RWPE2 (cell line): ENCODE data around the gene COTL1.

ENCODE experiments used
- ATAC-seq: fragments of 200-7000 bp; cut with Tn5 transposase; 3 replicates; pipeline ENCODE4 v1.9.1; 2021; ENCODE audit warnings: low read depth
- DNase-seq: peaks from one replicate; pipeline ENCODE4 v3.0.0-alpha.2; 2020; ENCODE audit warnings: low spot score
- H3K27ac ChIP-seq: fragments of 450-650 bp; 2 replicates; pipeline ENCODE4 v1.5.1; 2017; ENCODE audit warnings: mild to moderate bottlenecking; ENCODE audit not compliant: poor library complexity, severe bottlenecking
- H3K27me3 ChIP-seq: fragments of 250-450 bp; sonication (Bioruptor Pico); 2 replicates; pipeline ENCODE4 v1.5.1; 2021; ENCODE audit warnings: mild to moderate bottlenecking, moderate library complexity; ENCODE audit not compliant: insufficient read depth, poor library complexity, severe bottlenecking
- H3K36me3 ChIP-seq: fragments of 250-450 bp; sonication (Bioruptor Pico); 2 replicates; pipeline ENCODE4 v1.5.1; 2020; ENCODE audit warnings: low read depth, mild to moderate bottlenecking, moderate library complexity
- H3K4me1 ChIP-seq: fragments of 250-450 bp; sonication (Bioruptor Pico); 2 replicates; pipeline ENCODE4 v1.5.1; 2021; ENCODE audit warnings: mild to moderate bottlenecking, moderate library complexity; ENCODE audit not compliant: insufficient read depth, poor library complexity, severe bottlenecking
- H3K4me3 ChIP-seq: fragments of 250-450 bp; sonication (Bioruptor Pico); 2 replicates; pipeline ENCODE4 v1.5.1; 2021; ENCODE audit warnings: mild to moderate bottlenecking, moderate library complexity; ENCODE audit not compliant: severe bottlenecking
- H3K9me3 ChIP-seq: fragments of 250-450 bp; sonication (Bioruptor Pico); 2 replicates; pipeline ENCODE4 v1.5.1; 2021; ENCODE audit warnings: mild to moderate bottlenecking, moderate library complexity; ENCODE audit not compliant: severe bottlenecking
- TF ChIP-seq, protein P1 (sequence below): fragments of 450-650 bp; IDR thresholded peaks from one replicate; pipeline ENCODE4 v1.5.1; 2017; ENCODE audit warnings: mild to moderate bottlenecking, moderate library complexity; ENCODE audit not compliant: poor library complexity, severe bottlenecking

The COTL1 gene

DNA sequence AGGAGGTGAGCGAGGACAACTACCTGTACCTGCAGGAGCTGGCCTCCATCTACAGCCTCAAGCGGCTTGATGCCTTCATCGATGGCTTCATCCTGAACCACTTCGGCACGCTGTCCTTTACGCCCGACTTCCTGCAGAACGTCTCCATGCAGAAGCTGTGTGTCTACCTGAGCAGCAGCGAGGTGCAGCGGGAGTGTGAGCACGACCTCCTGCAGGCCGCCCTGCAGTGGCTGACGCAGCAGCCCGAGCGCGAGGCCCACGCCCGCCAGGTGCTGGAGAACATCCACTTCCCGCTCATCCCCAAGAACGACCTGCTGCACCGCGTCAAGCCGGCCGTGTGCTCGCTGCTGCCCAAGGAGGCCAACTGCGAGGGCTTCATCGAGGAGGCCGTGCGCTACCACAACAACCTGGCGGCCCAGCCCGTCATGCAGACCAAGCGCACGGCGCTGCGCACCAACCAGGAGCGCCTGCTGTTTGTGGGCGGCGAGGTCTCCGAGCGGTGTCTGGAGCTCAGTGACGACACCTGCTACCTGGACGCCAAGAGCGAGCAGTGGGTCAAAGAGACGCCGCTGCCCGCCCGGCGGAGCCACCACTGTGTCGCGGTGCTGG lies 39.5 kb upstream of the COTL1 start:
- Histone ChIP-seq H3K4me1 (no peaks in the 10 kb centered on the region), H3K27me3 (no peaks in the 10 kb centered on the region), H3K9me3 (no peaks in the 10 kb centered on the region), H3K4me3 (no peak overlapping the region), H3K27ac (no peak overlapping the region), H3K36me3 (peaks cover 90% of the 10 kb centered on the region)
- ATAC-seq, result no peak
- DNase-seq, result no peak
- TF ChIP-seq, protein P1, sequence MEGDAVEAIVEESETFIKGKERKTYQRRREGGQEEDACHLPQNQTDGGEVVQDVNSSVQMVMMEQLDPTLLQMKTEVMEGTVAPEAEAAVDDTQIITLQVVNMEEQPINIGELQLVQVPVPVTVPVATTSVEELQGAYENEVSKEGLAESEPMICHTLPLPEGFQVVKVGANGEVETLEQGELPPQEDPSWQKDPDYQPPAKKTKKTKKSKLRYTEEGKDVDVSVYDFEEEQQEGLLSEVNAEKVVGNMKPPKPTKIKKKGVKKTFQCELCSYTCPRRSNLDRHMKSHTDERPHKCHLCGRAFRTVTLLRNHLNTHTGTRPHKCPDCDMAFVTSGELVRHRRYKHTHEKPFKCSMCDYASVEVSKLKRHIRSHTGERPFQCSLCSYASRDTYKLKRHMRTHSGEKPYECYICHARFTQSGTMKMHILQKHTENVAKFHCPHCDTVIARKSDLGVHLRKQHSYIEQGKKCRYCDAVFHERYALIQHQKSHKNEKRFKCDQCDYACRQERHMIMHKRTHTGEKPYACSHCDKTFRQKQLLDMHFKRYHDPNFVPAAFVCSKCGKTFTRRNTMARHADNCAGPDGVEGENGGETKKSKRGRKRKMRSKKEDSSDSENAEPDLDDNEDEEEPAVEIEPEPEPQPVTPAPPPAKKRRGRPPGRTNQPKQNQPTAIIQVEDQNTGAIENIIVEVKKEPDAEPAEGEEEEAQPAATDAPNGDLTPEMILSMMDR, result no peak

DNA sequence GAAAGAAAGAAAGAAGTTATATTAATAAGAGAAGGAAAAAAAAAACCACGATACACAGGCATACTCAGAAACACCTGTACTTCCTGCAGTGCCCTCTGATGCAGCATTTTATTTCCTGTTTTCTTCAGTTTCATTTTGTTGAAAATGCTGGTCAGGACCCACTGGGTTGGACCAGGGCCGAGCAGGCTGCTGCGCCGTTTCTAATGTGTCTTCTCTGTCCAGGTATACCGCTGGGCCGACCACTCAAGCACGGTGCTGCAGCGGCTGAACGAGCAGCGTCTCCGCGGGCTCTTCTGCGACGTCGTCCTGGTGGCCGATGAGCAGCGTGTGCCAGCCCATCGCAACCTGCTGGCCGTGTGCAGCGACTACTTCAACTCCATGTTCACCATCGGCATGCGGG lies 38.8 kb upstream of the COTL1 start:
- no peak overlapping the region for H3K4me3 ChIP-seq
- TF ChIP-seq, protein P1, result no peak
- no peak for ATAC-seq
- peaks cover 90% of the 10 kb centered on the region for H3K36me3 ChIP-seq
- DNase-seq, result no peak
- no peak overlapping the region for H3K27ac ChIP-seq
- no peaks in the 10 kb centered on the region for H3K4me1 ChIP-seq
- no peaks in the 10 kb centered on the region for H3K9me3 ChIP-seq
- H3K27me3 ChIP-seq, result no peaks in the 10 kb centered on the region

DNA sequence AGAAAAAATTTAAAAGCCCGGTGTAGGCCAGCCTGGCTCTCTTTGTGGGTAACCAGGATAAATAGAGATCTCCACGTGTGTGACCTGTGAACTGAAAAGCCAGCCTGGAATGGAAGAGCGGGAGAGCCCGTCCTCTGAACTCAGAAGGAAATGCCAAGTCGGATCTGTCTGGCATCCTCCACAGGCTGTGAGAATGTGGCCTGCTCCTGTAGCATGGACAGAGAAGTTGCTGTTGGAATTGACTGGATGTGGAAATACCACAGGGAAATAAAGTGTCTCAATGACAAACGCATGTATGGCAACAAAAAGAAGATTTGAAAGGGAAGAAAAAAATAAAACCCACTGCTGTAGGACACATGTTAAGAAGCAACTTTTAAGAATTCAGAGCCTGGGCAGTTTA lies 37.1 kb upstream of the COTL1 start:
- TF ChIP-seq, protein P1, result no peak
- Histone ChIP-seq H3K4me3 (no peak overlapping the region), H3K27ac (no peak overlapping the region), H3K36me3 (peaks cover 87% of the 10 kb centered on the region), H3K27me3 (no peaks in the 10 kb centered on the region), H3K4me1 (no peaks in the 10 kb centered on the region), H3K9me3 (no peaks in the 10 kb centered on the region)
- DNase-seq (no peak), ATAC-seq (no peak)

DNA sequence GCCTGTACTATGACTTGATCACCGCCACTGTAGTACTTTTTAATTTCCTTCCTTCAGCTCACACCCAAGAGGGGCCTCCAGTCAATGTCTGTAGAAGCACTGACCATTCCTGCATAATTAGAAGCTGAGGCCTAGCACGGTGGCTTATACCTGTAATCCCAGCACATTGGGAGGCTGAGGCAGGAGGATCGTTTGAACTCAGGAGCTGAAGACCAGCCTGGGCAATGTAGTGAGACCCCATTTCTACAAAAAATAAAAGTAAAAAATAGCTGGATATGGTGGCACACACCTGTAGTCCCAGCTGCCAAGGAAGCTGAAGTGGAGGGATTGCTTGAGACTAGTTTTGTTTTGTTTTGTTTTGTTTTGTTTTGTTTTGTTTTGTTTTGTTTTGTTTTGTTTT lies 36.4 kb upstream of the COTL1 start:
- Histone ChIP-seq H3K4me3 (no peak overlapping the region), H3K27me3 (no peaks in the 10 kb centered on the region), H3K27ac (no peak overlapping the region), H3K36me3 (peaks cover 80% of the 10 kb centered on the region), H3K9me3 (no peaks in the 10 kb centered on the region), H3K4me1 (no peaks in the 10 kb centered on the region)
- ATAC-seq (no peak), DNase-seq (no peak)
- TF ChIP-seq, protein P1, result no peak

DNA sequence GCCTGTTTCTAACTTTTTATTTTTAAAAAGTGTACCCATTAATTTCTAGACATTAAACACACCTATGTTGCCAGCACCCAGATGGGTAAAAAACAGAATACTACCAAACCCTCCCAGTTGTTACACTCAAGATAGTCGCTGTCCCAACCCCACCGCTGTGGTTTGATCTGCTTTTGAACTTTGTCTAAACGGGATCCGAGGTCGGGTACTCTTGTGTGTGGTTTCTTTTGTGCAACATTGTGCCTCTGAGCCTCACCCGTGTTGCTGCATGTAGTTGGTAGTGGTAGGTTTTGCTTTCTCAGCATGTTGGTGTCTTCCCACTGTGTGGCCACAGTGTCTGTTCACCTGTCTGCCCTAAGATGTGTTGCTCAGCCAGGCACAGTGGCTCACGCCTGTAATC lies 34.7 kb upstream of the COTL1 start:
- no peaks in the 10 kb centered on the region for H3K27me3 ChIP-seq
- no peak overlapping the region for H3K27ac ChIP-seq
- no peaks in the 10 kb centered on the region for H3K4me1 ChIP-seq
- peaks cover 63% of the 10 kb centered on the region for H3K36me3 ChIP-seq
- TF ChIP-seq, protein P1, result no peak
- DNase-seq (no peak), ATAC-seq (no peak)
- no peaks in the 10 kb centered on the region for H3K9me3 ChIP-seq
- H3K4me3 ChIP-seq, result no peak overlapping the region
